HepG2 (cell line): Measurements from ENCODE around the gene LARP1B. TPM values are rescaled to one million over a fixed set of nuclear protein-coding genes. Genes with fewer than 3 reads are reported as not detected.

Source experiments
- GLMP ChIP-seq: sonication (generic); formaldehyde crosslinking; IDR thresholded peaks from 2 replicates; pipeline ENCODE4 v1.9.0; 2021; ENCODE audit warnings: missing genetic modification reagents, mild to moderate bottlenecking, borderline replicate concordance
- HNF1A ChIP-seq, 2 experiments: sonication (generic) in 1 of 2; formaldehyde crosslinking in 1 of 2; IDR thresholded peaks; 2 replicates each; pipeline versions ENCODE4 v1.4.0 to v1.6.1; 2016 to 2020; ENCODE audit warnings: borderline replicate concordance in 1 of 2, low read depth in 1 of 2, mild to moderate bottlenecking in 1 of 2, missing genetic modification reagents in 1 of 2
- KMT2B ChIP-seq: IDR thresholded peaks from 2 replicates; pipeline ENCODE4 v1.6.1; 2016; ENCODE audit warnings: missing genetic modification reagents, missing compliant biosample characterization
- MAX ChIP-seq: IDR thresholded peaks from 2 replicates; pipeline ENCODE4 v1.6.1; 2012; ENCODE audit warnings: inconsistent platforms
- MEF2D ChIP-seq: sonication (generic); formaldehyde crosslinking; IDR thresholded peaks from 2 replicates; pipeline ENCODE4 v1.5.1; 2020; ENCODE audit warnings: mild to moderate bottlenecking, missing genetic modification reagents
- MIER2 ChIP-seq: IDR thresholded peaks from 2 replicates; pipeline ENCODE4 v1.6.1; 2016; ENCODE audit warnings: missing biosample characterization, missing genetic modification reagents
- MTF2 ChIP-seq: sonication (generic); formaldehyde crosslinking; IDR thresholded peaks from 2 replicates; pipeline ENCODE4 v1.5.0; 2020; ENCODE audit warnings: missing genetic modification reagents, borderline replicate concordance
- NKX3-1 ChIP-seq: sonication (generic); formaldehyde crosslinking; IDR thresholded peaks from 2 replicates; pipeline ENCODE4 v1.5.0; 2020; ENCODE audit warnings: missing genetic modification reagents
- RCOR2 ChIP-seq: IDR thresholded peaks from 2 replicates; pipeline ENCODE4 v1.6.1; 2016; ENCODE audit warnings: missing biosample characterization, missing genetic modification reagents
- RXRB ChIP-seq: IDR thresholded peaks from 2 replicates; pipeline ENCODE4 v1.6.1; 2016; ENCODE audit warnings: borderline replicate concordance, missing genetic modification reagents, missing compliant biosample characterization
- SSRP1 ChIP-seq: IDR thresholded peaks from 2 replicates; pipeline ENCODE4 v1.6.1; 2016; ENCODE audit warnings: control low read depth
- ZBTB4 ChIP-seq: sonication (generic); formaldehyde crosslinking; IDR thresholded peaks from 2 replicates; pipeline ENCODE4 v1.4.0; 2020; ENCODE audit warnings: missing genetic modification reagents, mild to moderate bottlenecking, borderline replicate concordance
- ZEB1 ChIP-seq: IDR thresholded peaks from 2 replicates; pipeline ENCODE4 v1.6.1; 2012; ENCODE audit warnings: mild to moderate bottlenecking, low read depth, inconsistent platforms; ENCODE audit not compliant: insufficient replicate concordance
- ZNF12 ChIP-seq: sonication (generic); formaldehyde crosslinking; IDR thresholded peaks from 2 replicates; pipeline ENCODE4 v1.5.0; 2020; ENCODE audit warnings: missing genetic modification reagents
- ZNF124 ChIP-seq: sonication (generic); formaldehyde crosslinking; IDR thresholded peaks from 2 replicates; pipeline ENCODE4 v1.4.0; 2020; ENCODE audit warnings: missing genetic modification reagents
- ZNF292 ChIP-seq: sonication (generic); formaldehyde crosslinking; IDR thresholded peaks from 2 replicates; pipeline ENCODE4 v1.8.1; 2022; ENCODE audit warnings: mild to moderate bottlenecking, low read depth, missing genetic modification reagents, borderline replicate concordance
- ZNF333 ChIP-seq: sonication (generic); formaldehyde crosslinking; IDR thresholded peaks from 2 replicates; pipeline ENCODE4 v1.4.0; 2020; ENCODE audit warnings: mild to moderate bottlenecking, missing genetic modification reagents, borderline replicate concordance
- ZNF605 ChIP-seq: sonication (generic); formaldehyde crosslinking; IDR thresholded peaks from 2 replicates; pipeline ENCODE4 v1.8.0; 2022; ENCODE audit warnings: mild to moderate bottlenecking, missing genetic modification reagents
- ZNF768 ChIP-seq: sonication (generic); formaldehyde crosslinking; IDR thresholded peaks from 2 replicates; pipeline ENCODE4 v1.4.0; 2020; ENCODE audit warnings: missing genetic modification reagents
- polyA plus RNA-seq, 8 experiments: library from polyadenylated mRNA; depleted of rRNA in 3 of 8; stranded (reverse) in 7 of 8; unstranded in 1 of 8; fragments of >200 nt; fragmentation: Illumina TruSeq in 4 of 8; extraction: Trizol in 4 of 8; gene quantifications; 2 replicates each; pipeline versions ENCODE4 v1.2.1 to v1.2.3, GENCODE V29; 2011 to 2016; ENCODE audit warnings: low read depth in 4 of 8, missing spikeins in 1 of 8, mixed read lengths in 1 of 8; ENCODE audit not compliant: insufficient read depth in 1 of 8
- total RNA-seq, 5 experiments: library from RNA; depleted of rRNA; stranded (reverse); fragments of >200 nt; fragmentation: Illumina TruSeq; extraction: Trizol; gene quantifications; 2 replicates each; pipeline ENCODE4 v1.2.3, GENCODE V29; 2016; ENCODE audit warnings: low read depth in 1 of 5

The LARP1B gene
- total and polyA plus RNA-seq, 2 of the 13 experiments (the other 11 are each of a cell fraction or from before 2014, with no cell fraction given): 19.2 to 52.7 TPM

- TF ChIP-seq MTF2 (CRISPR knock-in tag) (0 out of 2 replicates have a peak, but pooled peaks have one; percentile 27), ZNF12 (CRISPR knock-in tag) (no peak), RCOR2 (CRISPR knock-in tag) (no peak), GLMP (CRISPR knock-in tag) (no peak), ZNF124 (no peak), MEF2D (CRISPR knock-in tag) (no peak), ZBTB4 (0 out of 2 replicates have a peak, but pooled peaks have one; percentile 15), ZNF333 (CRISPR knock-in tag) (peak; percentile 41; the same call in 1 of the 2 replicates), RXRB (CRISPR knock-in tag) (no peak), ZNF768 (CRISPR knock-in tag) (peak; percentile 37; the same call in 1 of the 2 replicates), ZNF292 (no peak; the same call in 1 of the 2 replicates), ZNF605 (CRISPR knock-in tag) (peak; percentile 20; the same call in 1 of the 2 replicates), MAX (peak; percentile 49; the same call in 1 of the 2 replicates), HNF1A (IDR thresholded peaks at IDR 0.05; ENCODE audit: low read depth) (no peak), HNF1A (CRISPR knock-in tag; IDR thresholded peaks at IDR 0.05; ENCODE audit: borderline replicate concordance) (0 out of 2 replicates have a peak, but pooled peaks have one; percentile 15), MIER2 (no peak), SSRP1 (CRISPR knock-in tag) (no peak), KMT2B (CRISPR knock-in tag) (0 out of 2 replicates have a peak, but pooled peaks have one; percentile 46), ZEB1 (peak; percentile 49), NKX3-1 (CRISPR knock-in tag) (no peak)
Observed at GRCh38 chr4:128061566-128062536, 739 bp downstream of the LARP1B start (continued).
